Measurements from ENCODE around the gene RAB40C.

Gene RAB40C

GRCh38 chr16:569445-570254 lies 20.2 kb upstream of the RAB40C start, which contains the start of gene PIGQ:
TSS of gene PIGQ (plus strand) at chr16:569968. CDS start at chr16:574075, 4,107 bp downstream.
- Histone ChIP-seq H3K4me3 (replicated peaks; ENCODE audit: insufficient read depth, low read length) (peak within 1 kb of the TSS; percentile 89), H3K27me3 (ENCODE audit: insufficient read depth, poor library complexity, severe bottlenecking) (no peaks in the 10 kb centered on the region), H3K27ac (replicated peaks) (peak within 1 kb of the TSS; percentile 89)
- peak; percentile 41 to 62 for DNase-seq (ENCODE audit: low read depth in 1 of 2, low spot score in 1 of 2)
- TF ChIP-seq CTCF (IDR thresholded peaks at IDR 0.05; ENCODE audit: insufficient read depth, low read length) (no peak), GABPA (IDR thresholded peaks at IDR 0.05; ENCODE audit: low read depth) (peak; percentile 63)

- TF ChIP-seq GABPA (IDR thresholded peaks at IDR 0.05; ENCODE audit: low read depth): no peak
- no peak for TF ChIP-seq SPI1 (IDR thresholded peaks at IDR 0.05; ENCODE audit: borderline replicate concordance, low read depth)
- no peak for TF ChIP-seq POLR2AphosphoS5 (IDR thresholded peaks at IDR 0.05; ENCODE audit: low read depth)
- no peak for TF ChIP-seq CTCF (IDR thresholded peaks at IDR 0.05; ENCODE audit: insufficient read depth, low read length)
- no peak for TF ChIP-seq REST (IDR thresholded peaks at IDR 0.05; ENCODE audit: insufficient replicate concordance, low read depth)
- no peaks in the 10 kb centered on the region for H3K27me3 ChIP-seq (ENCODE audit: insufficient read depth, poor library complexity, severe bottlenecking)
- DNase-seq (ENCODE audit: low read depth in 1 of 2, low spot score in 1 of 2): no peak
- no peak overlapping the region for H3K4me3 ChIP-seq (replicated peaks; ENCODE audit: insufficient read depth, low read length)
- no peak overlapping the region for H3K27ac ChIP-seq (replicated peaks)
Measured at GRCh38 chr16:572865-573650, 16.8 kb upstream of the RAB40C start.

- no peak overlapping the region for H3K27ac ChIP-seq (replicated peaks)
- DNase-seq (ENCODE audit: low read depth in 1 of 2, low spot score in 1 of 2): no peak
- no peaks in the 10 kb centered on the region for H3K27me3 ChIP-seq (ENCODE audit: insufficient read depth, poor library complexity, severe bottlenecking)
- TF ChIP-seq GABPA (IDR thresholded peaks at IDR 0.05; ENCODE audit: low read depth): no peak
- TF ChIP-seq POLR2AphosphoS5 (IDR thresholded peaks at IDR 0.05; ENCODE audit: low read depth): no peak
- no peak overlapping the region for H3K4me3 ChIP-seq (replicated peaks; ENCODE audit: insufficient read depth, low read length)
Measured at GRCh38 chr16:574021-574760, 15.7 kb upstream of the RAB40C start.

GRCh38 chr16:575354-576196 lies 14.3 kb upstream of the RAB40C start:
- TF ChIP-seq GABPA (IDR thresholded peaks at IDR 0.05; ENCODE audit: low read depth) (no peak), REST (IDR thresholded peaks at IDR 0.05; ENCODE audit: insufficient replicate concordance, low read depth) (no peak), POLR2AphosphoS5 (IDR thresholded peaks at IDR 0.05; ENCODE audit: low read depth) (no peak)
- no peaks in the 10 kb centered on the region for H3K27me3 ChIP-seq (ENCODE audit: insufficient read depth, poor library complexity, severe bottlenecking)
- no peak overlapping the region for H3K27ac ChIP-seq (replicated peaks)
- no peak for DNase-seq (ENCODE audit: low read depth in 1 of 2, low spot score in 1 of 2)
- no peak overlapping the region for H3K4me3 ChIP-seq (replicated peaks; ENCODE audit: insufficient read depth, low read length)

Data from HL-60 (cell line).